HAP-1 (cell line): ENCODE measurements around the gene ZMYM4.

Source experiments
- DNase-seq, 2 experiments: peaks; one replicate each; pipeline ENCODE4 v3.0.0-alpha.2; 2016 to 2020; ENCODE audit warnings: low spot score in 2 of 2
- H3K27me3 ChIP-seq: fragments of 250-450 bp; sonication (Bioruptor Pico); 2 replicates; pipeline ENCODE4 v1.5.1; 2020; ENCODE audit warnings: low read depth, mild to moderate bottlenecking, moderate library complexity
- H3K36me3 ChIP-seq: fragments of 250-450 bp; sonication (Bioruptor Pico); replicated peaks from 2 replicates; pipeline ENCODE4 v1.5.1; 2020; ENCODE audit warnings: mild to moderate bottlenecking
- H3K4me1 ChIP-seq: fragments of 250-450 bp; sonication (Bioruptor Pico); 2 replicates; pipeline ENCODE4 v1.5.1; 2020; ENCODE audit warnings: mild to moderate bottlenecking
- H3K4me3 ChIP-seq: fragments of 250-450 bp; sonication (Bioruptor Pico); 2 replicates; pipeline ENCODE4 v1.5.1; 2020; ENCODE audit warnings: mild to moderate bottlenecking, moderate library complexity
- H3K9me3 ChIP-seq: fragments of 250-450 bp; sonication (Bioruptor Pico); 2 replicates; pipeline ENCODE4 v1.5.1; 2020; ENCODE audit warnings: mild to moderate bottlenecking, moderate library complexity
- in situ Hi-C: fragments of 300-500 bp; cut with MboI; formaldehyde crosslinking; loops from 3 replicates; pipeline ENCODE4 v1.14.3; 2020; ENCODE audit warnings: low sequenced_read_pairs, inconsistent platforms, mixed read lengths

ZMYM4 gene

GRCh38 chr1:35284852-35285251, 16.3 kb downstream of the ZMYM4 start:
- in situ Hi-C loops, result no loop called here
- peaks cover 2% of the 10 kb centered on the region; the same call in 1 of the 2 replicates for H3K9me3 ChIP-seq
- no peaks in the 10 kb centered on the region for H3K4me1 ChIP-seq
- peaks cover 12% of the 10 kb centered on the region for H3K36me3 ChIP-seq
- no peak overlapping the region for H3K4me3 ChIP-seq
- DNase-seq, result no peak
- no peaks in the 10 kb centered on the region for H3K27me3 ChIP-seq

- no peak overlapping the region for H3K4me3 ChIP-seq
- DNase-seq, result no peak
- H3K4me1 ChIP-seq, result no peaks in the 10 kb centered on the region
- peaks cover 18% of the 10 kb centered on the region for H3K36me3 ChIP-seq
- peaks cover 2% of the 10 kb centered on the region; the same call in 1 of the 2 replicates for H3K9me3 ChIP-seq
- H3K27me3 ChIP-seq, result no peaks in the 10 kb centered on the region
- in situ Hi-C loops, result no loop called here
These were observed 17.5 kb downstream of the ZMYM4 start for GRCh38 chr1:35285771-35286606.

- DNase-seq, result no peak
- no peak overlapping the region for H3K4me3 ChIP-seq
- in situ Hi-C loops, result no loop called here
- H3K27me3 ChIP-seq, result no peaks in the 10 kb centered on the region
- H3K36me3 ChIP-seq, result peaks cover 21% of the 10 kb centered on the region
- no peaks in the 10 kb centered on the region for H3K4me1 ChIP-seq
- H3K9me3 ChIP-seq, result no peaks in the 10 kb centered on the region
These were observed 19.5 kb downstream of the ZMYM4 start for GRCh38 chr1:35287807-35288640.

- Histone ChIP-seq H3K4me3 (no peak overlapping the region), H3K4me1 (no peaks in the 10 kb centered on the region), H3K36me3 (peaks cover 21% of the 10 kb centered on the region), H3K27me3 (no peaks in the 10 kb centered on the region), H3K9me3 (no peaks in the 10 kb centered on the region)
- in situ Hi-C loops, result no loop called here
- DNase-seq, result no peak
These were observed 20.3 kb downstream of the ZMYM4 start for GRCh38 chr1:35288761-35289160.

GRCh38 chr1:35290452-35290851, 21.9 kb downstream of the ZMYM4 start:
- H3K4me3 ChIP-seq, result no peak overlapping the region
- H3K36me3 ChIP-seq, result peaks cover 11% of the 10 kb centered on the region
- in situ Hi-C loops, result no loop called here
- no peak for DNase-seq
- H3K9me3 ChIP-seq, result no peaks in the 10 kb centered on the region
- no peaks in the 10 kb centered on the region for H3K4me1 ChIP-seq
- H3K27me3 ChIP-seq, result no peaks in the 10 kb centered on the region

- no peaks in the 10 kb centered on the region for H3K9me3 ChIP-seq
- H3K4me1 ChIP-seq, result no peaks in the 10 kb centered on the region
- no peaks in the 10 kb centered on the region for H3K27me3 ChIP-seq
- H3K36me3 ChIP-seq, result peaks cover 24% of the 10 kb centered on the region
- in situ Hi-C loops, result no loop called here
- H3K4me3 ChIP-seq, result no peak overlapping the region
- no peak for DNase-seq
These were observed 26.3 kb downstream of the ZMYM4 start for GRCh38 chr1:35294809-35295208.

GRCh38 chr1:35297886-35298285, 29.4 kb downstream of the ZMYM4 start:
- in situ Hi-C loops, result no loop called here
- H3K36me3 ChIP-seq, result peaks cover 16% of the 10 kb centered on the region
- H3K27me3 ChIP-seq, result no peaks in the 10 kb centered on the region
- no peaks in the 10 kb centered on the region for H3K9me3 ChIP-seq
- peak in 1 of 2 experiments; percentile 18 for DNase-seq
- no peaks in the 10 kb centered on the region for H3K4me1 ChIP-seq
- no peak overlapping the region for H3K4me3 ChIP-seq

GRCh38 chr1:35298464-35298863, 30.0 kb downstream of the ZMYM4 start:
- Histone ChIP-seq H3K9me3 (no peaks in the 10 kb centered on the region), H3K36me3 (peaks cover 16% of the 10 kb centered on the region), H3K4me1 (no peaks in the 10 kb centered on the region), H3K27me3 (no peaks in the 10 kb centered on the region), H3K4me3 (no peak overlapping the region)
- DNase-seq, result peak in 1 of 2 experiments; percentile 17
- in situ Hi-C loops, result no loop called here

- Histone ChIP-seq H3K4me3 (no peak overlapping the region), H3K36me3 (peaks cover 16% of the 10 kb centered on the region), H3K4me1 (no peaks in the 10 kb centered on the region), H3K27me3 (no peaks in the 10 kb centered on the region), H3K9me3 (no peaks in the 10 kb centered on the region)
- no peak for DNase-seq
- in situ Hi-C loops, result no loop called here
These were observed 31.9 kb downstream of the ZMYM4 start for GRCh38 chr1:35300376-35300775.

- Histone ChIP-seq H3K9me3 (no peaks in the 10 kb centered on the region), H3K4me3 (no peak overlapping the region), H3K36me3 (peaks cover 12% of the 10 kb centered on the region), H3K27me3 (no peaks in the 10 kb centered on the region), H3K4me1 (no peaks in the 10 kb centered on the region)
- no peak for DNase-seq
- in situ Hi-C loops, result no loop called here
These were observed 33.3 kb downstream of the ZMYM4 start for GRCh38 chr1:35301674-35302392.

GRCh38 chr1:35305383-35305782, 36.9 kb downstream of the ZMYM4 start:
- Histone ChIP-seq H3K27me3 (no peaks in the 10 kb centered on the region), H3K4me3 (no peak overlapping the region), H3K36me3 (peaks cover 4% of the 10 kb centered on the region), H3K9me3 (no peaks in the 10 kb centered on the region), H3K4me1 (no peaks in the 10 kb centered on the region)
- in situ Hi-C loops, result no loop called here
- no peak for DNase-seq

GRCh38 chr1:35315649-35316048, 47.1 kb downstream of the ZMYM4 start:
- Histone ChIP-seq H3K4me1 (no peaks in the 10 kb centered on the region), H3K36me3 (peaks cover 1% of the 10 kb centered on the region), H3K27me3 (no peaks in the 10 kb centered on the region), H3K9me3 (no peaks in the 10 kb centered on the region), H3K4me3 (no peak overlapping the region)
- in situ Hi-C loops, result no loop called here
- DNase-seq, result no peak

GRCh38 chr1:35316264-35316663, 47.8 kb downstream of the ZMYM4 start:
- in situ Hi-C loops, result no loop called here
- no peaks in the 10 kb centered on the region for H3K27me3 ChIP-seq
- DNase-seq, result no peak
- no peak overlapping the region for H3K4me3 ChIP-seq
- H3K9me3 ChIP-seq, result no peaks in the 10 kb centered on the region
- no peaks in the 10 kb centered on the region; the same call in 1 of the 2 replicates for H3K36me3 ChIP-seq
- no peaks in the 10 kb centered on the region for H3K4me1 ChIP-seq
